Caco-2 (cell line): ENCODE measurements around the gene APCDD1. TPM values are rescaled to one million over a fixed set of nuclear protein-coding genes. Genes with fewer than 3 reads are reported as not detected.

Experiments
- BruUV-seq: library from RNA; stranded (reverse); fragments of 400-500 nt; replicated peaks from 2 replicates; lab custom pipeline; 2021; lab: Mats Ljungman, UMichigan
- CTCF ChIA-PET: fragments of 300-600 bp; sonication (Branson Sonifier 250); formaldehyde crosslinking; loops from one replicate; lab custom pipeline; 2022; ENCODE audit warnings: antibody characterized with exemption; lab: Charles Lee
- POLR2A ChIA-PET: fragments of 300-600 bp; sonication (Branson Sonifier 250); formaldehyde crosslinking; loops from one replicate; lab custom pipeline; 2022; ENCODE audit warnings: antibody characterized with exemption; lab: Charles Lee
- DNase-seq, 2 experiments: peaks; one replicate each; pipeline versions ENCODE4 v3.0.0 to v3.0.0-alpha.2; 2020 to 2022
- H3K27me3 ChIP-seq: replicated peaks from 2 replicates; pipeline ENCODE4 v1.6.0; 2011; ENCODE audit warnings: low read length; ENCODE audit not compliant: control insufficient read depth, insufficient read depth
- H3K36me3 ChIP-seq: 2 replicates; pipeline ENCODE4 v1.5.1; 2011; ENCODE audit warnings: low read length; ENCODE audit not compliant: control insufficient read depth, insufficient read depth
- H3K4me1 ChIP-seq: fragments of 250-450 bp; sonication (Bioruptor Pico); 2 replicates; pipeline ENCODE4 v1.5.1; 2020; ENCODE audit warnings: mild to moderate bottlenecking
- H3K4me3 ChIP-seq: 2 replicates; pipeline ENCODE4 v1.5.1; 2011; ENCODE audit warnings: low read depth, mild to moderate bottlenecking, control low read depth, low read length
- H3K9me3 ChIP-seq: fragments of 250-450 bp; sonication (Bioruptor Pico); 2 replicates; pipeline ENCODE4 v1.5.1; 2020; ENCODE audit warnings: mild to moderate bottlenecking, moderate library complexity
- H3K27ac Mint-ChIP-seq: one replicate; pipeline ENCODE4 v1.8.0; 2022; ENCODE audit warnings: mixed read lengths; ENCODE audit not compliant: unreplicated experiment
- H3K27me3 Mint-ChIP-seq: one replicate; pipeline ENCODE4 v1.8.0; 2022; ENCODE audit warnings: mixed read lengths; ENCODE audit not compliant: insufficient read depth, unreplicated experiment
- H3K36me3 Mint-ChIP-seq: one replicate; pipeline ENCODE4 v1.8.0; 2022; ENCODE audit warnings: mild to moderate bottlenecking, mixed read lengths; ENCODE audit not compliant: insufficient read depth, unreplicated experiment
- H3K4me1 Mint-ChIP-seq: one replicate; pipeline ENCODE4 v1.8.0; 2022; ENCODE audit warnings: low read depth, mixed read lengths; ENCODE audit not compliant: unreplicated experiment
- H3K4me3 Mint-ChIP-seq: one replicate; pipeline ENCODE4 v1.8.0; 2022; ENCODE audit warnings: mild to moderate bottlenecking, moderate library complexity, mixed read lengths; ENCODE audit not compliant: unreplicated experiment
- H3K9me3 Mint-ChIP-seq: one replicate; pipeline ENCODE4 v1.8.0; 2022; ENCODE audit warnings: mixed read lengths; ENCODE audit not compliant: unreplicated experiment
- intact Hi-C: fragments of 100-400 bp; cut with micrococcal nuclease; formaldehyde crosslinking; loops from one replicate; pipeline ENCODE4 v1.10.0; 2022; ENCODE audit not compliant: unreplicated experiment
- total RNA-seq: library from RNA; stranded (reverse); gene quantifications from 2 replicates; pipeline ENCODE4 v1.2.3, GENCODE V29; 2022
- TF ChIP-seq, protein P1 (sequence below), 2 experiments: fragments of 200-600 bp in 1 of 2; IDR thresholded peaks; 1 replicate in 1 of 2; 2 replicates in 1 of 2; pipeline versions ENCODE4 v1.5.1 to v1.8.0; 2011 to 2022; ENCODE audit warnings: antibody characterized with exemption in 1 of 2, control low read depth in 1 of 2, inconsistent platforms in 1 of 2, low read depth in 1 of 2, low read length in 1 of 2, mild to moderate bottlenecking in 1 of 2, moderate library complexity in 1 of 2; ENCODE audit not compliant: insufficient read depth in 1 of 2, severe bottlenecking in 1 of 2, unreplicated experiment in 1 of 2

The APCDD1 gene
- total RNA-seq, 1 experiment from 2014 or later, result 1.5 TPM

- H3K4me3 Mint-ChIP-seq, result no peak overlapping the region
- no peaks in the 10 kb centered on the region for H3K36me3 Mint-ChIP-seq
- no peaks in the 10 kb centered on the region for H3K9me3 Mint-ChIP-seq
- no peak for DNase-seq
- H3K27me3 ChIP-seq, result no peaks in the 10 kb centered on the region; the same call in none of the 2 replicates
- H3K9me3 ChIP-seq, result no peaks in the 10 kb centered on the region
- ChIA-PET POLR2A (no interaction called here), CTCF (no interaction called here)
- H3K4me3 ChIP-seq, result no peak overlapping the region
- no peaks in the 10 kb centered on the region for H3K36me3 ChIP-seq
- BruUV-seq, result no TSS peak
- no peaks in the 10 kb centered on the region for H3K4me1 Mint-ChIP-seq
- peaks cover 14% of the 10 kb centered on the region for H3K27me3 Mint-ChIP-seq
- no peak overlapping the region for H3K27ac Mint-ChIP-seq
- TF ChIP-seq, protein P1, sequence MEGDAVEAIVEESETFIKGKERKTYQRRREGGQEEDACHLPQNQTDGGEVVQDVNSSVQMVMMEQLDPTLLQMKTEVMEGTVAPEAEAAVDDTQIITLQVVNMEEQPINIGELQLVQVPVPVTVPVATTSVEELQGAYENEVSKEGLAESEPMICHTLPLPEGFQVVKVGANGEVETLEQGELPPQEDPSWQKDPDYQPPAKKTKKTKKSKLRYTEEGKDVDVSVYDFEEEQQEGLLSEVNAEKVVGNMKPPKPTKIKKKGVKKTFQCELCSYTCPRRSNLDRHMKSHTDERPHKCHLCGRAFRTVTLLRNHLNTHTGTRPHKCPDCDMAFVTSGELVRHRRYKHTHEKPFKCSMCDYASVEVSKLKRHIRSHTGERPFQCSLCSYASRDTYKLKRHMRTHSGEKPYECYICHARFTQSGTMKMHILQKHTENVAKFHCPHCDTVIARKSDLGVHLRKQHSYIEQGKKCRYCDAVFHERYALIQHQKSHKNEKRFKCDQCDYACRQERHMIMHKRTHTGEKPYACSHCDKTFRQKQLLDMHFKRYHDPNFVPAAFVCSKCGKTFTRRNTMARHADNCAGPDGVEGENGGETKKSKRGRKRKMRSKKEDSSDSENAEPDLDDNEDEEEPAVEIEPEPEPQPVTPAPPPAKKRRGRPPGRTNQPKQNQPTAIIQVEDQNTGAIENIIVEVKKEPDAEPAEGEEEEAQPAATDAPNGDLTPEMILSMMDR (IDR thresholded peaks at IDR 0.05; ENCODE audit: insufficient read depth in 1 of 2, low read depth in 1 of 2, low read length in 1 of 2, severe bottlenecking in 1 of 2, unreplicated experiment in 1 of 2), result no peak
- intact Hi-C loops, result loop anchor here (10.0 kb wide), 1 partner anchor 179 kb away; no protein-coding TSS in a partner anchor
- H3K4me1 ChIP-seq, result no peaks in the 10 kb centered on the region
Observed at GRCh38 chr18:10514082-10514481, 59.6 kb downstream of the APCDD1 start.

GRCh38 chr18:10514601-10515000, 60.2 kb downstream of the APCDD1 start:
- Mint-ChIP-seq H3K36me3 (no peaks in the 10 kb centered on the region), H3K27ac (no peak overlapping the region), H3K4me1 (no peaks in the 10 kb centered on the region), H3K9me3 (no peaks in the 10 kb centered on the region), H3K27me3 (peaks cover 18% of the 10 kb centered on the region), H3K4me3 (no peak overlapping the region)
- intact Hi-C loops, result loop anchor here (10.0 kb wide), 1 partner anchor 180 kb away; no protein-coding TSS in a partner anchor
- CTCF ChIA-PET, result no interaction called here
- no peaks in the 10 kb centered on the region; the same call in none of the 2 replicates for H3K27me3 ChIP-seq
- POLR2A ChIA-PET, result no interaction called here
- H3K4me3 ChIP-seq, result no peak overlapping the region
- BruUV-seq, result no TSS peak
- DNase-seq, result no peak
- no peaks in the 10 kb centered on the region for H3K9me3 ChIP-seq
- no peaks in the 10 kb centered on the region for H3K4me1 ChIP-seq
- H3K36me3 ChIP-seq, result no peaks in the 10 kb centered on the region
- TF ChIP-seq, protein P1 (IDR thresholded peaks at IDR 0.05; ENCODE audit: insufficient read depth in 1 of 2, low read depth in 1 of 2, low read length in 1 of 2, severe bottlenecking in 1 of 2, unreplicated experiment in 1 of 2), result no peak

- H3K4me3 ChIP-seq, result no peak overlapping the region
- H3K27me3 Mint-ChIP-seq, result peaks cover 18% of the 10 kb centered on the region
- intact Hi-C loops, result loop anchor here (10.0 kb wide), 1 partner anchor 181 kb away; no protein-coding TSS in a partner anchor
- TF ChIP-seq, protein P1 (IDR thresholded peaks at IDR 0.05; ENCODE audit: insufficient read depth in 1 of 2, low read depth in 1 of 2, low read length in 1 of 2, severe bottlenecking in 1 of 2, unreplicated experiment in 1 of 2), result no peak
- H3K4me3 Mint-ChIP-seq, result no peak overlapping the region
- DNase-seq, result no peak
- no peaks in the 10 kb centered on the region for H3K36me3 Mint-ChIP-seq
- H3K4me1 ChIP-seq, result no peaks in the 10 kb centered on the region
- no peaks in the 10 kb centered on the region for H3K9me3 Mint-ChIP-seq
- no peaks in the 10 kb centered on the region; the same call in none of the 2 replicates for H3K27me3 ChIP-seq
- BruUV-seq, result no TSS peak
- ChIA-PET CTCF (no interaction called here), POLR2A (no interaction called here)
- H3K4me1 Mint-ChIP-seq, result no peaks in the 10 kb centered on the region
- no peak overlapping the region for H3K27ac Mint-ChIP-seq
- no peaks in the 10 kb centered on the region for H3K9me3 ChIP-seq
- no peaks in the 10 kb centered on the region for H3K36me3 ChIP-seq
Observed at GRCh38 chr18:10515456-10515855, 61.0 kb downstream of the APCDD1 start.
